HepG2 (cell line): ENCODE data around the gene AIF1. TPM values are rescaled to one million over a fixed set of nuclear protein-coding genes. Genes with fewer than 3 reads are reported as not detected.
A peak's percentile ranks its signal among the peaks of the same experiment; 100 is the strongest.

ENCODE experiments used
- ARNTL ChIP-seq: sonication (generic); formaldehyde crosslinking; IDR thresholded peaks from 2 replicates; pipeline ENCODE4 v1.4.0; 2020; ENCODE audit warnings: mild to moderate bottlenecking, missing genetic modification reagents
- CREBL2 ChIP-seq: sonication (generic); formaldehyde crosslinking; IDR thresholded peaks from 2 replicates; pipeline ENCODE4 v1.8.1; 2023; ENCODE audit warnings: missing genetic modification reagents, mild to moderate bottlenecking, borderline replicate concordance
- HIC2 ChIP-seq: sonication (generic); formaldehyde crosslinking; IDR thresholded peaks from 2 replicates; pipeline ENCODE4 v1.9.0; 2022; ENCODE audit warnings: low read depth, missing genetic modification reagents
- HNF4G ChIP-seq, 2 experiments: sonication (generic) in 1 of 2; formaldehyde crosslinking in 1 of 2; IDR thresholded peaks; 2 replicates each; pipeline versions ENCODE4 v1.4.0 to v1.6.1; 2011 to 2020; ENCODE audit warnings: borderline replicate concordance in 2 of 2, low read depth in 2 of 2, mild to moderate bottlenecking in 2 of 2, low read length in 1 of 2, missing genetic modification reagents in 1 of 2, moderate library complexity in 1 of 2
- KAT7 ChIP-seq: IDR thresholded peaks from 2 replicates; pipeline ENCODE4 v1.6.1; 2018; ENCODE audit warnings: borderline replicate concordance, missing compliant biosample characterization
- KMT2A ChIP-seq: sonication (generic); formaldehyde crosslinking; IDR thresholded peaks from 2 replicates; pipeline ENCODE4 v1.4.0; 2020; ENCODE audit warnings: missing genetic modification reagents
- MTF2 ChIP-seq: sonication (generic); formaldehyde crosslinking; IDR thresholded peaks from 2 replicates; pipeline ENCODE4 v1.5.0; 2020; ENCODE audit warnings: missing genetic modification reagents, borderline replicate concordance
- NFKBIZ ChIP-seq: IDR thresholded peaks from 2 replicates; pipeline ENCODE4 v1.6.1; 2018; ENCODE audit warnings: missing genetic modification reagents, missing compliant biosample characterization
- PAF1 ChIP-seq: IDR thresholded peaks from 2 replicates; pipeline ENCODE4 v1.6.1; 2016; ENCODE audit warnings: missing genetic modification reagents, missing compliant biosample characterization
- SMAD3 ChIP-seq: sonication (generic); formaldehyde crosslinking; IDR thresholded peaks from 2 replicates; pipeline ENCODE4 v1.4.0; 2020; ENCODE audit warnings: missing genetic modification reagents
- ZBTB43 ChIP-seq: sonication (generic); formaldehyde crosslinking; conservative IDR thresholded peaks from 2 replicates; pipeline ENCODE4 v1.4.0; 2020; ENCODE audit warnings: missing genetic modification reagents
- ZBTB49 ChIP-seq: sonication (generic); formaldehyde crosslinking; IDR thresholded peaks from 2 replicates; pipeline ENCODE4 v1.4.0; 2020; ENCODE audit warnings: missing genetic modification reagents, borderline replicate concordance
- ZNF274 ChIP-seq: sonication (generic); formaldehyde crosslinking; IDR thresholded peaks from 2 replicates; pipeline ENCODE4 v1.5.1; 2020; ENCODE audit warnings: mild to moderate bottlenecking, missing genetic modification reagents
- ZNF350 ChIP-seq: sonication (generic); formaldehyde crosslinking; IDR thresholded peaks from 2 replicates; pipeline ENCODE4 v1.4.0; 2020; ENCODE audit warnings: mild to moderate bottlenecking, low read depth, missing genetic modification reagents, borderline replicate concordance
- ZNF441 ChIP-seq: sonication (generic); formaldehyde crosslinking; IDR thresholded peaks from 2 replicates; pipeline ENCODE4 v1.7.0; 2021; ENCODE audit warnings: missing genetic modification reagents, borderline replicate concordance
- ZNF687 ChIP-seq: sonication (generic); formaldehyde crosslinking; IDR thresholded peaks from 2 replicates; pipeline ENCODE4 v1.5.1; 2020; ENCODE audit warnings: mild to moderate bottlenecking, missing genetic modification reagents, moderate library complexity
- ZNF709 ChIP-seq: sonication (generic); formaldehyde crosslinking; IDR thresholded peaks from 2 replicates; pipeline ENCODE4 v1.5.0; 2020; ENCODE audit warnings: mild to moderate bottlenecking, missing genetic modification reagents
- polyA plus RNA-seq, 8 experiments: library from polyadenylated mRNA; depleted of rRNA in 3 of 8; stranded (reverse) in 7 of 8; unstranded in 1 of 8; fragments of >200 nt; fragmentation: Illumina TruSeq in 4 of 8; extraction: Trizol in 4 of 8; gene quantifications; 2 replicates each; pipeline versions ENCODE4 v1.2.1 to v1.2.3, GENCODE V29; 2011 to 2016; ENCODE audit warnings: low read depth in 4 of 8, missing spikeins in 1 of 8, mixed read lengths in 1 of 8; ENCODE audit not compliant: insufficient read depth in 1 of 8
- total RNA-seq, 5 experiments: library from RNA; depleted of rRNA; stranded (reverse); fragments of >200 nt; fragmentation: Illumina TruSeq; extraction: Trizol; gene quantifications; 2 replicates each; pipeline ENCODE4 v1.2.3, GENCODE V29; 2016; ENCODE audit warnings: low read depth in 1 of 5

Gene AIF1
- total and polyA plus RNA-seq, 2 of the 13 experiments (the other 11 are each of a cell fraction or from before 2014, with no cell fraction given) = 1.5 TPM; not detected in 1

GRCh38 chr6:31614075-31614619 is 887 bp upstream of the AIF1 start (continued):
- TF ChIP-seq ZNF687 (CRISPR knock-in tag) = peak; percentile 48
- peak; percentile 89 for TF ChIP-seq ZBTB43 (CRISPR knock-in tag)
- no peak for TF ChIP-seq KMT2A (CRISPR knock-in tag)
- no peak; the same call in 1 of the 2 replicates for TF ChIP-seq ZNF274
- TF ChIP-seq ZBTB49 (CRISPR knock-in tag) = no peak
- no peak for TF ChIP-seq SMAD3 (CRISPR knock-in tag)
- TF ChIP-seq ZNF441 = peak; percentile 99
- no peak for TF ChIP-seq HIC2
- no peak for TF ChIP-seq ZNF709 (CRISPR knock-in tag)
- TF ChIP-seq ZNF350 = no peak; the same call in 1 of the 2 replicates
- TF ChIP-seq ARNTL = 0 out of 2 replicates have a peak, but pooled peaks have one; percentile 13
- TF ChIP-seq PAF1 (CRISPR knock-in tag) = no peak
- TF ChIP-seq KAT7 = no peak
- TF ChIP-seq MTF2 (CRISPR knock-in tag) = no peak
- TF ChIP-seq CREBL2 = no peak
- no peak for TF ChIP-seq NFKBIZ (CRISPR knock-in tag)
- no peak for TF ChIP-seq HNF4G (IDR thresholded peaks at IDR 0.05; ENCODE audit: borderline replicate concordance, low read depth, low read length)
- TF ChIP-seq HNF4G (CRISPR knock-in tag; IDR thresholded peaks at IDR 0.05; ENCODE audit: borderline replicate concordance, low read depth) = no peak
